ENCODE measurements around the gene UGT1A3. TPM values are rescaled to one million over a fixed set of nuclear protein-coding genes. Genes with fewer than 3 reads are reported as not detected.

UGT1A3 gene
- total and polyA plus RNA-seq, 10 of the 15 experiments (the other 5 are each of a cell fraction or from before 2014, with no cell fraction given) = not detected

- Histone ChIP-seq H3K79me2 (ENCODE audit: control insufficient read depth, insufficient read depth, low read length) (no peaks in the 10 kb centered on the region), H3K4me1 (ENCODE audit: control insufficient read depth, insufficient read depth, low read length) (no peaks in the 10 kb centered on the region), H3K27ac (ENCODE audit: control insufficient read depth, insufficient read depth) (no peak overlapping the region), H3K9me3 (replicated peaks; ENCODE audit: control insufficient read depth, insufficient read depth, low read length) (no peaks in the 10 kb centered on the region), H3K36me3 (ENCODE audit: control insufficient read depth in 2 of 2, insufficient read depth in 2 of 2, low read length in 1 of 2) (no peaks in the 10 kb centered on the region), H3K4me2 (ENCODE audit: control insufficient read depth, insufficient read depth) (no peak overlapping the region), H3K27me3 (replicated peaks in 1 of 2; ENCODE audit: control insufficient read depth in 2 of 2, insufficient read depth in 2 of 2, low read length in 1 of 2) (no peaks in the 10 kb centered on the region; a peak in 1 of 4 replicates), H3K9ac (ENCODE audit: control insufficient read depth, insufficient read depth, low read length) (no peak overlapping the region), H3K4me3 (no peak overlapping the region), H2AFZ (ENCODE audit: control insufficient read depth, low read depth, low read length) (no peak overlapping the region), H4K20me1 (ENCODE audit: control insufficient read depth, insufficient read depth) (no peaks in the 10 kb centered on the region)
- no peak for DNase-seq (ENCODE audit: low read depth, low spot score)
- intact Hi-C loops (cut with micrococcal nuclease; ENCODE audit: unreplicated experiment) (no loop called here), in situ Hi-C loops (cut with MboI) (no loop called here)
- ATAC-seq = no peak
- CTCF ChIA-PET = no interaction called here
- 15% methylated on average over 7 of the region's 7 CpGs for WGBS (ENCODE audit: insufficient coverage, insufficient replicate concordance, low lambda C conversion rate, missing lambda C conversion rate)
- BruUV-seq (replicated peaks) = no TSS peak
- POLR2A ChIA-PET = no interaction called here
- no peak for FAIRE-seq
- SMC1A ChIA-PET (ENCODE audit: uncharacterized antibody, unreplicated experiment) = no interaction called here
- RAD21 ChIA-PET (ENCODE audit: unreplicated experiment) = no interaction called here
- no peak for TF ChIP-seq SIX5 (IDR thresholded peaks at IDR 0.05; ENCODE audit: low read depth, low read length, severe bottlenecking)
- TF ChIP-seq ZZZ3 (IDR thresholded peaks at IDR 0.05; ENCODE audit: control insufficient read depth, insufficient read length, low read depth) = no peak
- no peak for TF ChIP-seq PAX5 (IDR thresholded peaks at IDR 0.05; ENCODE audit: borderline replicate concordance, low read depth, low read length)
- TF ChIP-seq TCF7 (IDR thresholded peaks at IDR 0.05; ENCODE audit: borderline replicate concordance) = no peak
- TF ChIP-seq RB1 (IDR thresholded peaks at IDR 0.05; ENCODE audit: borderline replicate concordance) = no peak
- TF ChIP-seq CHD4 (IDR thresholded peaks at IDR 0.05) = no peak
- no peak for TF ChIP-seq POLR2AphosphoS5 (IDR thresholded peaks at IDR 0.05; ENCODE audit: low read length)
- no peak for TF ChIP-seq MYB (IDR thresholded peaks at IDR 0.05; ENCODE audit: borderline replicate concordance, low read depth, low read length)
- no peak for TF ChIP-seq MYC (IDR thresholded peaks at IDR 0.05; ENCODE audit: insufficient read depth, insufficient read length, insufficient replicate concordance, low read length, severe bottlenecking)
- TF ChIP-seq ZBTB40 (IDR thresholded peaks at IDR 0.05; ENCODE audit: borderline replicate concordance) = no peak
- TF ChIP-seq MEF2A (IDR thresholded peaks at IDR 0.05; ENCODE audit: insufficient read depth, low read depth, low read length) = no peak
- no peak for TF ChIP-seq WRNIP1 (IDR thresholded peaks at IDR 0.05; ENCODE audit: borderline replicate concordance, low read depth, low read length)
- TF ChIP-seq ELK1 (IDR thresholded peaks at IDR 0.05; ENCODE audit: low read depth, low read length) = no peak
- TF ChIP-seq SUZ12 (IDR thresholded peaks at IDR 0.05; ENCODE audit: unreplicated experiment) = no peak
- TF ChIP-seq SUPT20H (IDR thresholded peaks at IDR 0.05; ENCODE audit: borderline replicate concordance, control insufficient read depth, low read depth, low read length) = no peak
- TF ChIP-seq ASH2L (IDR thresholded peaks at IDR 0.05; ENCODE audit: borderline replicate concordance, low read depth) = no peak
- no peak for TF ChIP-seq BCL11A (IDR thresholded peaks at IDR 0.05; ENCODE audit: low read depth, low read length)
Measured at GRCh38 chr2:233800208-233800607, 71.4 kb downstream of the UGT1A3 start.

Measured in GM12878 (cell line).